Measurements from ENCODE around the gene PKLR.
"Not testable (repeated sequence)": the region's sequence is repeated elsewhere in the genome, so short reads cannot be mapped to it uniquely, and the experiment has no call there.

The PKLR gene

GRCh38 chr1:155254228-155254713, 47.0 kb downstream of the PKLR start:
- DNase-seq = no peak

- DNase-seq = no peak
Observed at GRCh38 chr1:155253797-155254196, 47.4 kb downstream of the PKLR start.

- DNase-seq = no peak
Observed at GRCh38 chr1:155253208-155253607, 48.0 kb downstream of the PKLR start.

- no peak for DNase-seq
Observed at GRCh38 chr1:155251566-155251965, 49.7 kb downstream of the PKLR start.

GRCh38 chr1:155250633-155251449, 50.4 kb downstream of the PKLR start:
- peak; percentile 96 for DNase-seq

GRCh38 chr1:155250246-155250632, 51.0 kb downstream of the PKLR start:
- no peak for DNase-seq

GRCh38 chr1:155247667-155248553, 53.3 kb downstream of the PKLR start:
- no peak for DNase-seq

- DNase-seq = not testable (repeated sequence)
Observed at GRCh38 chr1:155246796-155247195, 54.4 kb downstream of the PKLR start.

- no peak for DNase-seq
Observed at GRCh38 chr1:155245163-155245524, 56.1 kb downstream of the PKLR start.

GRCh38 chr1:155244368-155245162, 56.7 kb downstream of the PKLR start:
- peak; percentile 100 for DNase-seq

- DNase-seq = no peak
Observed at GRCh38 chr1:155242805-155243358, 58.4 kb downstream of the PKLR start.

GRCh38 chr1:155241841-155242264, 59.4 kb downstream of the PKLR start:
- DNase-seq = no peak

GRCh38 chr1:155241069-155241679, 60.1 kb downstream of the PKLR start:
- peak; percentile 92 for DNase-seq

All from SHP77 treated with DMSO at 0.1 percent for 48 hours (cell line).